ENCODE results near the gene POU3F3.

POU3F3 gene

GRCh38 chr2:104816143-104816542, 37.8 kb upstream of the POU3F3 start:
- no peak for TF ChIP-seq CTCF (IDR thresholded peaks at IDR 0.05; ENCODE audit: low read depth, low read length, poor library complexity, severe bottlenecking)
- TF ChIP-seq EZH2phosphoT487 (IDR thresholded peaks at IDR 0.05; ENCODE audit: borderline replicate concordance, low read length), result no peak
- no peaks in the 10 kb centered on the region for H3K4me1 ChIP-seq (ENCODE audit: control insufficient read depth, low read length)
- no peaks in the 10 kb centered on the region for H3F3A ChIP-seq (ENCODE audit: control insufficient read depth, insufficient read depth)
- no peaks in the 10 kb centered on the region for H3K36me3 ChIP-seq (ENCODE audit: control insufficient read depth, low read length)
- no peak overlapping the region for H3K27ac ChIP-seq (ENCODE audit: low read depth, low read length)
- no peak overlapping the region for H3K4me3 ChIP-seq (ENCODE audit: low read length)
- H3K4me2 ChIP-seq (ENCODE audit: low read length), result no peak overlapping the region
- H3K9me2 ChIP-seq (replicated peaks; ENCODE audit: control insufficient read depth, low read length), result no peaks in the 10 kb centered on the region
- H3K9me3 ChIP-seq (ENCODE audit: control insufficient read depth, insufficient read depth, low read length), result no peaks in the 10 kb centered on the region
- no peaks in the 10 kb centered on the region for H3K27me3 ChIP-seq (ENCODE audit: control insufficient read depth, low read length)
- H3K79me2 ChIP-seq (ENCODE audit: control insufficient read depth, low read length), result no peaks in the 10 kb centered on the region
- no peaks in the 10 kb centered on the region for H4K20me1 ChIP-seq (ENCODE audit: control insufficient read depth, insufficient read depth, low read depth, low read length)

- no peak overlapping the region for H3K4me2 ChIP-seq (ENCODE audit: low read length)
- no peaks in the 10 kb centered on the region for H3K4me1 ChIP-seq (ENCODE audit: control insufficient read depth, low read length)
- no peaks in the 10 kb centered on the region for H3K9me2 ChIP-seq (replicated peaks; ENCODE audit: control insufficient read depth, low read length)
- H3K27me3 ChIP-seq (ENCODE audit: control insufficient read depth, low read length), result no peaks in the 10 kb centered on the region
- H3K36me3 ChIP-seq (ENCODE audit: control insufficient read depth, low read length), result no peaks in the 10 kb centered on the region
- no peak overlapping the region for H3K4me3 ChIP-seq (ENCODE audit: low read length)
- no peaks in the 10 kb centered on the region for H4K20me1 ChIP-seq (ENCODE audit: control insufficient read depth, insufficient read depth, low read depth, low read length)
- H3F3A ChIP-seq (ENCODE audit: control insufficient read depth, insufficient read depth), result no peaks in the 10 kb centered on the region
- H3K79me2 ChIP-seq (ENCODE audit: control insufficient read depth, low read length), result no peaks in the 10 kb centered on the region
- TF ChIP-seq EZH2phosphoT487 (IDR thresholded peaks at IDR 0.05; ENCODE audit: borderline replicate concordance, low read length), result no peak
- TF ChIP-seq CTCF (IDR thresholded peaks at IDR 0.05; ENCODE audit: low read depth, low read length, poor library complexity, severe bottlenecking), result no peak
- H3K9me3 ChIP-seq (ENCODE audit: control insufficient read depth, insufficient read depth, low read length), result 0 out of 2 replicates have a peak, but pooled peaks cover 1% of the 10 kb centered on the region
- no peak overlapping the region for H3K27ac ChIP-seq (ENCODE audit: low read depth, low read length)
Measured at GRCh38 chr2:104818264-104818663, 35.7 kb upstream of the POU3F3 start.

- TF ChIP-seq CTCF (IDR thresholded peaks at IDR 0.05; ENCODE audit: low read depth, low read length, poor library complexity, severe bottlenecking) (no peak), EZH2phosphoT487 (IDR thresholded peaks at IDR 0.05; ENCODE audit: borderline replicate concordance, low read length) (no peak)
- H3K27ac ChIP-seq (ENCODE audit: low read depth, low read length), result no peak overlapping the region
- no peak overlapping the region for H3K4me2 ChIP-seq (ENCODE audit: low read length)
Measured at GRCh38 chr2:104820126-104820525, 33.8 kb upstream of the POU3F3 start.

More at GRCh38 chr2:104820126-104820525, 33.8 kb upstream of the POU3F3 start:
- Histone ChIP-seq H3K4me3 (ENCODE audit: low read length) (no peak overlapping the region), H3K36me3 (ENCODE audit: control insufficient read depth, low read length) (no peaks in the 10 kb centered on the region), H3K9me2 (replicated peaks; ENCODE audit: control insufficient read depth, low read length) (no peaks in the 10 kb centered on the region), H3K4me1 (ENCODE audit: control insufficient read depth, low read length) (no peaks in the 10 kb centered on the region), H3K79me2 (ENCODE audit: control insufficient read depth, low read length) (no peaks in the 10 kb centered on the region), H3K27me3 (ENCODE audit: control insufficient read depth, low read length) (no peaks in the 10 kb centered on the region), H3K9me3 (ENCODE audit: control insufficient read depth, insufficient read depth, low read length) (peaks cover 9% of the 10 kb centered on the region; the same call in 1 of the 2 replicates), H4K20me1 (ENCODE audit: control insufficient read depth, insufficient read depth, low read depth, low read length) (no peaks in the 10 kb centered on the region), H3F3A (ENCODE audit: control insufficient read depth, insufficient read depth) (no peaks in the 10 kb centered on the region)
